Measurements from ENCODE around the gene ZNF148.

ZNF148 gene

DNA sequence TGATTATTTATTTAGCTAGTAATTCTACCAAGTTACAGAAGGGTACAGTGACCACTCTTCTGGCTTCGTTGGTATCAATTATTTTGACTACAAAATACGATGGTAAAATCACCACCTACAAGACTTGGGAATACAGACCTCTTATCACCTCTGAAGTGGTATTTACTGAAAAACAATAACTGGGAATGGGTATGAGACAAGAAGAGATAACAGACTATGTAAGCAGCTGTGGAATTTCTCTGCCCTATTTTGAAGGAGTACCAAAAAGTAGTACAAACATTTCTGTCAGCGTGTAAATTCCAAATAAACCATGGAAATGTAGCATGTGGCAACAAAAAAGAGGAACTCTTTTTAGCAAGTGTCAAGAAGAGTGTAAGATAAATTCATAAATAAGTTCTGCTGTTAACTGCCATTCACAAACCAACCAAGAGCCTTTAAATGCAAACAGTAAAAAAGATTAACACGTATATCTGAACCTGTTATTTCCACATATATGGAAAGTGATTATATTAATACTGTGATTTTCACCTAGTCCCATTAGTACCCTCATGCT, 85.6 kb downstream of the ZNF148 start:
- DNase-seq (ENCODE audit: extremely low read depth in 1 of 2, low read depth in 1 of 2): no peak

DNA sequence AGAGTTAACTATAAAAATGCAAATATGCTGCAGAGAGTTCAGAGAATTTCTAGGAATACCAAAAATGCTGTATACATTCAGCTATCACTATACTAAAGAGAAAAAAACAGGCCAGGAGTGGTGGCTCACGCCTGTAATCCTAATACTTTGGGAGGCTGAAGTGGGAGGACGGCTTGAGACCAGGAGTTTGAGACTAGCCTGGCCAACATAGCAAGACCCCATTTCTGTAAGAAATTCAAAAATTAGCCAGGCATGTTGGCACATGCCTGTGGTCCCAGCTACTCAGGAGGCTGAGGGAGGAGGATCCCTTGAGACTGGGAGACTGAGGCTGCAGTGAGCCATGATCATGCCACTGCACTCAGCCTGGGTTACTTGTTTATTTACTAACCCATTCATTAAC, 87.9 kb downstream of the ZNF148 start:
- DNase-seq (ENCODE audit: extremely low read depth in 1 of 2, low read depth in 1 of 2): no peak

DNA sequence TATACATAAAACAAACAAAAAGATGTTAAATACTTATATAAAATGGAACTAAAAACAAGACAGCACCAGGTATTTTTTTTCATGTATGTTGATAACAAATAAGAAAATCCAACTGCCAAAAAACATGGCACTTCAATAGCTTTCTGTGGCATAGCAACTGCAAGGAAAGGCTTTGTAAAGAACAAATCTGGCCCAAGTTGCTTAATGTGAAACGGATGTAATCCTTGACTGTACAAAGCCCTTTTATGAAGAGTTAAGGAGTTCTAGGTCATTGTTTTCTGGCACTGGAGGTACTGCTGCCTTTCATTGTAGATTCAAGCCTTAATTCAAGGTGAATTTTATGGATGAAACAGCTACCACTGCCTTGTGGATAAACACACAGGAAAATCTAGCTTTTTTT, 93.7 kb downstream of the ZNF148 start:
- DNase-seq (ENCODE audit: extremely low read depth in 1 of 2, low read depth in 1 of 2): no peak

DNA sequence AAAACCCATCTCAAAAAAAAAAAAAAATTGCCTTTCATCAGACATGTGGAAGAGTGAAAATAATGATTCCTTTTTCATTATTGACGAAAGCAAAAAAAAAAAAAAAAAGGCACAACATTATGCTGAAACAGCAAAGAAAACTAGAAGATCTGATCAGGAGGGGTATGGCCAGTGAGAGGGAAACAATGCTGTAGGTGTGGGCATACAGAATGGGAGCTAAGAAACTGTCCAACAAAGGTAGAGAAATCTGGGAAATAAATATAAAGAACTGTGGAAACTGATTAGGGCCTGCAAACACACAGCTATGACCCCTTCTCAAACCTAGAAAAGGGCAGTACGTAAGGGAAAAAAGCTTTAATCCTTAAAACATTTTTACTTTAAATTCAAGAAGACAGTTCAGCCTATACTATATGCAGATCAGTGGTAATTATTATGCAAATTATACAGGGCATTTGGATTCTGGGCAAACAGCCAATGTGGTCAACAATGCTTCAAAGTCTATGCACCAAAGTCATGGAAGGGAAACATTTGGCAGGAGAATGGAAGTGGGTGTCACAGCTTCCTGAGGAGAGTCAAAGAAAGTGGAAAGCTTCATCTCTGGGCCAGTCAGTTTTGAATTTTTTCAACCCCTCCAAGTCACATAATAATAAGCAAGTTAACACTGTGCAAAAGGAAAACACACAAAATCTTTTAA, 94.3 kb downstream of the ZNF148 start:
- DNase-seq (ENCODE audit: extremely low read depth in 1 of 2, low read depth in 1 of 2): no peak

DNA sequence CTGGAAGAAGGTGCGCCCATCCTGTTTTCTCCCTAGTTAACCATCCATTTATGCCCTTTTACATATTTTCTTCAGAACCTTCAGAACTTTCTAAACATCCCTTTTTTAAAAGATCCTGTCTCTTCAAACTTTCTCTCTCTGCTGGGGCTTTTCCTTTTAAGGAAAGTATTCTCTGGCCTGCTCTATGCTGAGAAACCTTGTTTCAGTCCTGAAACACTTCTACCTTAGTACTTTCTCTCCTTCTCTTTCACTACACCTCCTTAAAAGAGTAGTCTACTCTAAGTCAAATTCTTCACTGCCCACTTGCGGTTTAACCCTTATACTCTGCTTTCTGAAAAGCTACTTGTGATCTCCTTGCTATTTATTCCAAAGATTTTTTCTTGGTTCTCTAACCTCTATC, 97.0 kb downstream of the ZNF148 start:
- no peak for DNase-seq (ENCODE audit: extremely low read depth in 1 of 2, low read depth in 1 of 2)

DNA sequence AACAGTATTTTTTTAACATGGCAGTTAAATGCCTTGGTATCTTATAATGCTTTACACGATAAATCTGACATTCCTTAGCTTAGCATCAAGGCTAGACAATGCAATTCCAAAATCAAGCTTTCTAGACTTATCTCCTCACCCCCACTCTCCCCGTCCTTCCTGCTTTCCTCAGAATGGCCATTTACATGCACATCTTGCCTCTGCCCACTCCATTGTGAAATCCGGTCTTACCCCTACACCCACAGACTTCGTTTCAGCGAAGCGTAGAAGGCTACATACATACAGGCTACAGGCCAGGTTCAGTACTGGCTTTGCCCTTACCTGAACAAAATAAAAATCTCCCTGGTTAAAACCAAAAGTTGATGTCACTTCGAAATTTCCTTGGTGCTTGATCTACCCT, 104.0 kb downstream of the ZNF148 start:
- DNase-seq (ENCODE audit: extremely low read depth in 1 of 2, low read depth in 1 of 2): no peak

DNA sequence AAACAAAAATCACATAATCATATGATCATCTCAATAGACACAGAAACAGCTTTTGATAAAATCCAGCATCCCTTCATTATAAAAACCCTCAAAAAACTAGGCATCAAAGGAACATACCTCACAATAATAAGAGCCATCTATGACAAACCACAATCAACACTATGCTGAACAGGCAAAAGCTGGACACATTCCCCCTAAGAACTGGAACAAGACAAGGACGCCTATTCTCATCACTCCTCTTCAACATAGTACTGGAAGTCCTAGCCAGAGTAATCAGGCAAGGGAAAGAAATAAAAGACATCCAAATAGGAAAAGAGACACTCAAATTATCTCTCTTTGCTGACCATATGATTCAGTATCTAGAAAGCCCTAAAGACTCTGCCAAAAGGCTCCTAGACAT, 107.7 kb downstream of the ZNF148 start:
- DNase-seq (ENCODE audit: extremely low read depth in 1 of 2, low read depth in 1 of 2): no peak

DNA sequence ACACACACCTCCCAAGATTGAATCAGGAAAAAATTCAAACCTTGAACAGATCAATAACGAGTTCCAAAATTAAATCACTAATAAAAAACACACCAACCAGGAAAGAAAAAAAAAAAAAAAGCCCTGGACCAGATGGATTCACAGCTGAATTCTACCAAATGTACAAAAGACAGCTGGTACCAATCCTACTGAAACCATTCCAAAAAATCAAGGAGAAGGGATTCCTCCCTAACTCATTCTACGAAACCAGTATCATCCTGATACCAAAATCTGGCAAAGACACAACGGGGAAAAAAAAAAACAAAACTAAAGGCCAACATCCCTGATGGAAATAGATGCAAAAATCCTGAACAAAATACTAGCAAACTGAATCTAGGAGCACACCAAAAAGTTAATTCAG, 108.2 kb downstream of the ZNF148 start:
- DNase-seq (ENCODE audit: extremely low read depth in 1 of 2, low read depth in 1 of 2): no peak

DNA sequence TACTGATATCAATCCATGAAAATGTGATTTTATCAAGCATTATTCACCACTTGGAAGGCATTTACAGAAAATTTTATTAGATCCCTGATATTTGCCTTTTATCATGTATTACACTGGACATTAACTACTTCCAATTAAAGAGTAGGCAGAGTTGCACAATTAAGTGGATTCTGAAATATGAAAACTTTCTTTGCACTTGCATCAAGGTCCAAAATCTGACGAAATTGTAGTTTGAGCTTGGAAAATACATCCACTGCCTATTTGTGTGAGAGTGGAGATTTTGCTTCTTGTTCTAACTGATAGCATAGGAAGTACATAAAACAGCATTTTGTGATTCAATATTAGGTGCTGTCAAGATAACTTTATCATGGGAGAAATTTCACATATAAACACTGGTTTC, 113.0 kb downstream of the ZNF148 start:
- DNase-seq (ENCODE audit: extremely low read depth in 1 of 2, low read depth in 1 of 2): no peak

DNA sequence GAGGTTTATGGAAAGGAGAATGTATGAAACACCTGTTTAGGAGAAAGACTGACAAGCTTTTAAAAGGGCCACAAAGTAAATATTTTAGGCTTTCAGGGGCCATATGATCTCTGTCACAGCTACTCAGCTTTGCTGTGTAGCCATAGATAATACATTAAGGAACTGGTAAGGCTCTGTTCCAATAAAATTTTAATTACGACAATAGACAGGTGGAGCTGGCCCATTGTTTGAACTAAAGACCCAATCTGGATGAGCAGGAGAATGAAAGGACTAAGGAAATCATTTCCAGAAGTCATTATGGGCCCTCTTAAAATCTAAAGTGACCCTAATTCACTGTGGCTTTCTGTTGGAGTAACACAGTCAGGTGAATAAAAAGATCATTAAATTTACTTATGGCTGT, 114.1 kb downstream of the ZNF148 start:
- DNase-seq (ENCODE audit: extremely low read depth in 1 of 2, low read depth in 1 of 2): no peak

DNA sequence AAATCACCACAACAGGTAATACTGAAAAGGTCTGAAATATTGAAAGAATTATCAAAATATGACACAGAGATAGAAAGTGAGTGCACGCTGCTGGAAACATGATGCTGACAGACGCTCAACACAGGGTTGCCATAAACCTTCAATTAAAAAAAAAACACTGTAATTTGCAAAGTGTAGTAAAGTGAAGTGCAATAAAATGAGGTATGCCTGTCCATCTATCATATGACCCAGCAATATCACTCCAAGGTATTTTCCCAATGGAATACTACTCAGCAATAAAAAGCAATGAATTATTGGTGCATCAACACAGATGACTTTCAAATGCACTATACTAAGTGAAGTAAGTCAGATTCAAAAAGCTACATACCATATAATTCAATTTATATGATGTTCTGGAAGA, 115.0 kb downstream of the ZNF148 start:
- DNase-seq (ENCODE audit: extremely low read depth in 1 of 2, low read depth in 1 of 2): no peak

DNA sequence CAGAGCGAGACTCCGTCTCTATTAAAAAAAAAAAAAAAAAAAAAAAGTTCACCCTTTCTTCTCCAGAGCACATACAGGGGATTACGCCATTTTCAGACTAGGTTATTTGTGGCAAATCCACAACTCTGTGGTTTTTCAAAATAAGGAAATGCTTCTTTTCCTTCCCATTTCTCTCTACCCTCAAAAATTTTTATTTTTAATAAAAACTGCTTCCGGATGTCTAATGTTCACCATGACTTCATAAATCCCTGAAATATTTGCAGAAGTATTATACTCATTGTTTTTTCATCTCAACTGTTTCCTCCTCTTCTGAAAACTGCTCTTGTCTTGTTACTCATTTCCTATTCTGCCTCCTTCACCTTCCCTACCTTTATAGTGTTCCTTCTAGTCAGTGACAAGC, 117.6 kb downstream of the ZNF148 start:
- no peak for DNase-seq (ENCODE audit: extremely low read depth in 1 of 2, low read depth in 1 of 2)

DNA sequence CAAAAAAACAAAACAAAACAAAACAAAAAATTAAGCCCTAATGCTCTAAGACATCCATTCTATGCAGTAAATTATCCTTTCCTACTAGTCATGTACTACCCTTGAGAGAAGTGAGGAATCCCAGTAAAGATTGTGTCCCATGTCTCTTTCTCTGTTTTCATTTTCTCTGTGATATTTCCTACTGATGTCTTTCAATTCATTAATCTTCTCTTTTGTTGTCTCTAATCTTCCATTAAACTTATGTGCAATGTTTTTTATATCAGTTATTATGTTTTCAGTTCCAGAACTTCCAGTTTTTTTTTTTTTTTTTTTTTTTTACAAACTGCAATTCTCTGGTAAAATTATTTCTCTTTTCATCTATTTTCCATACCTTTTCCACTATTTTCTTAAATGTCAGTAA, 118.5 kb downstream of the ZNF148 start:
- no peak for DNase-seq (ENCODE audit: extremely low read depth in 1 of 2, low read depth in 1 of 2)

DNA sequence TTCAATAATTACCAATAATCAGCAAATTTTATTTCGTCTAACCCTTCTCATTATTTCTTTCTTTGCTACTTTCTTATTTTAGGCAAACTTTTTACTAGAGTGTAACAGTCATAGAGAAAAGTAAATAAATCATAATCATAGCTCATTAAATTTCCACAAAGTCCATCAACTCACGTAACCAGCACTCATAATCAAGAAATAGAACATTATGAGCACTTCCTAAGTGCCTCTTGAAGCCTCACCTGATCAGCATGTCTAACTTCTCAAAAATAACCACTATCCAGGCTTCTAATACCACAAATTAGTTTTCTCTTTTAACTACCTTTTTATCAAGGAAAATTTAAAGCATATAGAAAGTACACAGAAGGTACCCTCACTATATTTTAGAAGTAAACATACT, 124.2 kb downstream of the ZNF148 start:
- no peak for DNase-seq (ENCODE audit: extremely low read depth in 1 of 2, low read depth in 1 of 2)

DNA sequence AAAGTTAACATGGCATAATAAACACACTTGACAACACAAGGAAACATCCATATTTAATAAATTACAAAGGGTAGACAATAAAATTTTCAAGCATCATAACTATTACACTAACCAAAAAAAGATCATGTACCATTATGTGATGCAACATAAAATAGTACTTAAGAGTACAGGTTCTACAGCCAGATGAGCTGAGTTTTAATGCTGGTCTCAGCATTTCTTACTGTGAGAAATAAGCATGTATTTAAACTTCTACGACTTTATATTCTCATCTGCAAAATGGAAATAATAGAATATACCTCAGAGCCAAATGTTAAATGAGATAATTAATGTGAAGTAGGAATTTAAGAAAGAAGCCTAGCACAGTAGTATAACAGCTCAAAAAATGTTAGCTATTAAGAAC, 128.9 kb downstream of the ZNF148 start:
- no peak for DNase-seq (ENCODE audit: extremely low read depth in 1 of 2, low read depth in 1 of 2)

DNA sequence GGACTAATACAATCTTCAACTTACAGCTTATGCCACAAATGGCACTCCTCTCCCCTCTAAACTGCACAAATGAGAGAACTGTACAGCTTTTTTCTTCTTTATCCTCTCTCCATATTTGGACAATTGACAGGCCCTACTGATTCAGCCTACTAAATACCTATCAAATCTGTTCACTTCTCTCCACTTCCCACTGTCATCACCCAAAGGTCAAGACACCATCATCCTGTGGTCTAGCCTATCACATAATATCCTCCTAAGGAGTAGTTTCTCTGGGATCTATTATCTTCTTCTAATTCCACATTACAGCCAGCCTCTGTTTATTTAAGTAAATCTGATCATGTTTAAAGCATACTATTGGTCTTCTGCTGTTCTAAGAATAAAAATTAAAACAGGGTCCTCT, 129.6 kb downstream of the ZNF148 start:
- no peak for DNase-seq (ENCODE audit: extremely low read depth in 1 of 2, low read depth in 1 of 2)

DNA sequence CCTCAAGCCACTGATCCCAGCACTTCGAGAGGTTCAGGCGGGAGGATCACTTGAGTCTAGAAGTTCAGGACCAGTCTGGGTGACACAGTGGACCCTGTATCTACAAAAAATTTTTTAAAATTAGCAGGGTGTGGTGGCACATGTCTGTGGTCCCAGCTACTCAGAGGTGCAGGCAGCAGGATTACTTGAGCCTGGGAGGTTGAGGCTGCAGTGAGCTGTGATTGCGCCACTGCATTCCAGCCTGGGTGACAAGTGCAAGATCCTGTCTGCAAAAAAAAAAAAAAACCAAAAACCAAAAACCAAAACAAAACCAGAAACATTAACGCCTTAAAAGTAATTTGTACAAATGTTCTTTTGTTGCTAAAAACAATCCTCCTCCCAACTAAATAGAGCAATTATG, 134.6 kb downstream of the ZNF148 start:
- DNase-seq (ENCODE audit: extremely low read depth in 1 of 2, low read depth in 1 of 2): no peak

DNA sequence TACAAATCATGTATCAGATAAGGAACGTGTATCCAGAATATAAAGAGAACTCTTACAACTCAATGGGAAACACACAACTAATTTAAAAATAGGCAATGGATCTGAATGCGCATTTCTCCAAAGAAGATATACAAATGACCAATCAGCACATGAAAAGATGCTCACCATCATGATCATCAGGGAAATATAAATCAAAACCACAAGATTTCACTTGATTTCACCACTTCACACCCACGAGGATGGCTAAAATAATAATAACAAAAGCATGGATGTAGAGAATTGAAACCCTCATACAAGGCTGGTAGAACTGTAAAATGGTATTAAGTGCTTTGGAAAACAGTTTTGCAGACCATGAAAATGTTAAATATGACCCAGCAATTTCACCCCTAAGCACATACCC, 135.9 kb downstream of the ZNF148 start:
- no peak for DNase-seq (ENCODE audit: extremely low read depth in 1 of 2, low read depth in 1 of 2)

DNA sequence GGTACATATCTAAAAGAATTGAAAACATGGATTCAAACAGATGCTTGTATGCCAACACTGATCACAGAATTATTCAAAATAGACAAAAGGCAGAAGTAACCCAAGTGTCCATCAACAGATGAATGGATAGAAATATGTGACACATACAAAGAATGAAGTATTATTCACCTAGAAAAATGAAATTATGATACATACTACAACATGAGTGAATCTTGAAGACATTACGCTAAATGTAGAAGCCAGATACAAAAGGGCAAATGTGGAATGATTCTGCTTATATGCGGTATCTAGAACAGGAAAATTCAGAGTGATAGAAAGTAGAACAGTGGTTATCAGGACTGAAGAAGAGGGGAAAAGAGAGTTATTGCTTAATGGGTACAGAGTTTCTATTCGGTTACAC, 136.4 kb downstream of the ZNF148 start:
- no peak for DNase-seq (ENCODE audit: extremely low read depth in 1 of 2, low read depth in 1 of 2)

DNA sequence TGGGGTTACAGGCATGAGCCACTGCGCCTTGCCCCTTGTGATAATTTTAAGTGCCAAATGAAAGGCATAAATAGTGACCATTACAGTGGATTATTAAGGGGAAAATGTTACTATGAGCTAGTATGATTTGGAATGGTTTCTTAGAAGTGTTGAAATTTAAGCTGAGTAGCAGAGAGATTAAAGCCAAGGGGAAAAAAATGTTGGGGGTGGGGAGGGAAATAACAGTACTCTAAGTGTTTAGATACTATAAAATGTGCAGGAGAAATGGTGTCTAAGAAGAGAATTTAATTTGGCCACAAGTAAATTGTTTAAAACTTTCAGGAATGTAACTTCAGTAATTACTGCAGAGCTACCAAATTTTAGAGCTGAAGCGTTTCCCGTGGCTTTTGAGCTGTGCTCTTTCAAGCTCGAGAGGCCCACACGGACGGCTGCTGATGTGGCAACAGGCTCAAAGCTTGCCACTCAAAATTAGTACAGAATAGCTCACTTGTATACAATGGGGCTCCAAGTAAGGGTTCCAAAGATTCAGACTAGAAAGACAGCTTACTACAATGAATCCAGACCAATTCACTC, 138.7 kb downstream of the ZNF148 start:
- no peak for DNase-seq (ENCODE audit: extremely low read depth in 1 of 2, low read depth in 1 of 2)

DNA sequence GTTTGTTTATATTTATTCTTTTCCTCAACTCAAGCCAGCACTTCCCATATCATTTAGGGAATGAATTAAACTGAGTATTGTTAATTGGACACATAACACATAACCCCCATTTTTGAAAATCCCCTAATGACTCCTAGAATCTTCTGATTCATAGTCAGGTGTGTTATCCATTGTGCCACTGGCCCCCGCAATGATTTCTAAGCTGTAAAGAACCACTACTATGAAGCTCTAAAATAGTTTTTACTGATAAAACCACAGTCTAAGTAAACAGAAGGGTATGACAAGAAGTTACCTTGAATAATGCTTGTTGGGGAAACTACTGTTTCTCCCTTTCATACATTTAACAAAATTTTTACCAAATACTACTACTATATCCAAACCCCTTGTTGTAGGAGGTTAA, 140.3 kb downstream of the ZNF148 start:
- no peak for DNase-seq (ENCODE audit: extremely low read depth in 1 of 2, low read depth in 1 of 2)

DNA sequence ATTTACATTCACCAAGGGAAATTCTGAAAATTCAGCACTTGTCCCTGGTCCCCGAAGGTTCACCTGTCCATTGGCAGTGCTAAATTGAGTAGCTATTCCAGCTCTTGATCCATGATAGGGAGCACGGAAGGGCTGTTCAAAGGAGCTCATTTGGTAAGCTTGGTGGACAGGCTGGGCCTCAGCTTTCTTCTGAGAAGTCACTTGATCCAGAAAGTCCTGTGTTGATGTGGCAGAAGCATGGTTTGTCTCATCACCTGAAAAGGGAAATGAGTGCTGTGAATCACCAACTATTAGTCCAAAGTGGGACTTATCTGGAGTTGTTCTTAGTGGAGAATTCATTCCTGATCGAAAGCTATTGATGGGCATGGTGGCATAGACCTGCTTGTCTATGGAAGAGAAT, 142.7 kb downstream of the ZNF148 start:
- DNase-seq (ENCODE audit: extremely low read depth in 1 of 2, low read depth in 1 of 2): no peak

DNA sequence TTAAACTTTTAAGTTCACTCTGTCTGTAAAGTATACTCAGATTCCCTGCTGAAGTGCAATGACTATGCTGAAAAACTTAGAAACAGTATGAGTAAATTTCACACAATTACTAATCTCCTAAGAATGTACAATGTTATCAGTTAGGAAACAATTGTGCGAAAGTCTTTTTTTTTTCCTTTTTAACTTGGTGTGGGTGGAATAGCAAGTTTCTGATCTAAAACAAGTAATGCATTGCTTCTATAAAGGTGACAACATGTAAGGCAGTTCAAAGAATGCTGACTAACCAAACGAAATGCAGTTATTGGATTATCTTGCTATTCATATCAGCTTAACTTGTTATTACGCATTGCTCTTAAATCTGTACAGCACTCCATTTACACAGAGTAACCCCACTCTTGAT, 143.2 kb downstream of the ZNF148 start:
- DNase-seq (ENCODE audit: extremely low read depth in 1 of 2, low read depth in 1 of 2): no peak

All from stimulated activated CD8-positive, alpha-beta memory T cell treated with anti-CD3 and anti-CD28 coated beads, Interleukin-7, amount 100 ng/mL, for 48 hours (primary cell).